ENCODE measurements around the gene UBE2G2.

UBE2G2 gene

DNA sequence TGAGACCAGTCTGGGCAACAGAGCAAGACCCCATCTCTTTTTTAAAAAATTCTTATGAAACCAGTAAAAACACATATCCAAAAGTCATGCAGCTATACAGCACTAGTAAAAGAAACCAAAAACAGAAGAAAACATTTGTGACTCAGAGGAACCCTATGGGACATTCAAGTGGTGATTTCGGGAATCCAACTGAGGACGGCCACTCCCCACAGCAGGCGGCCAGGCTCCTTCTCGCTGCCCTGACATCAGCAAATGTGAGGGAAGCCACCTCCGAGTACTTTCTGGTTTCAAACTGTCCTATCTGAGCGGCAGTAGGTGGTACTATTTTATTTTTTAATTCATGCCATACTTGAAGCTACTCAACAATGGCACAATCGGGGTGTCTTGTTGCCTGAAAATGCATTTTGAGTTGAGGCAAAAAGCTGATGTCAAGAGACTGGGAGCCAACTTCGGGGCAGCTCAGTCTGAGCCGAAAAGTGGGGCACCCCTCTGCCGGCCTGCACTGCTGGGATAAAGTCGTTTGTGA is 12.9 kb upstream of the UBE2G2 start:
- TF ChIP-seq CTCF (IDR thresholded peaks at IDR 0.05; ENCODE audit: control insufficient read depth, insufficient read depth, low read depth, low read length, missing control alignments) = no peak
- no peak for DNase-seq (ENCODE audit: low read depth)
- no peak overlapping the region for H3K4me3 ChIP-seq (ENCODE audit: control insufficient read depth, low read depth, low read length)

DNA sequence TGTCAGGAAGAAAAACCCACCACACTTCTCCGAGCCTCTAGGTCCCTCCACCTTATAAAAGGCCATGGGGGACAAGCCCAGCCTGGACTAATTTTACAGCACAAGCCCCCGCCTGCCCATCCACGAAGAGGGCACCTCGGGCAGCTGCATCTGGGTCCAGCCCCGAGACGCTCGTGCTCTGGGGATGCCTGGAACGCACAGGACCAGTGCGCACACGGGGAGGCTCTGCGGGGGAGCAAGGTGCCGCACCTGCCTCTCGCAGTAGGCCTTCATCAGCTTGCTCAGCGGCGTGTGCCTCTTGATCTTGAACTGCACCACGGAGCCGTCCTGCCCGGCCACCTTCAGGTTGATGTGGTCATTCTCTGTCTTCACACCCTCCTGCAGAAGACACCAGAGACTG is 12.1 kb upstream of the UBE2G2 start:
- H3K4me3 ChIP-seq (ENCODE audit: control insufficient read depth, low read depth, low read length) = no peak overlapping the region
- no peak for TF ChIP-seq CTCF (IDR thresholded peaks at IDR 0.05; ENCODE audit: control insufficient read depth, insufficient read depth, low read depth, low read length, missing control alignments)
- DNase-seq (ENCODE audit: low read depth) = no peak

DNA sequence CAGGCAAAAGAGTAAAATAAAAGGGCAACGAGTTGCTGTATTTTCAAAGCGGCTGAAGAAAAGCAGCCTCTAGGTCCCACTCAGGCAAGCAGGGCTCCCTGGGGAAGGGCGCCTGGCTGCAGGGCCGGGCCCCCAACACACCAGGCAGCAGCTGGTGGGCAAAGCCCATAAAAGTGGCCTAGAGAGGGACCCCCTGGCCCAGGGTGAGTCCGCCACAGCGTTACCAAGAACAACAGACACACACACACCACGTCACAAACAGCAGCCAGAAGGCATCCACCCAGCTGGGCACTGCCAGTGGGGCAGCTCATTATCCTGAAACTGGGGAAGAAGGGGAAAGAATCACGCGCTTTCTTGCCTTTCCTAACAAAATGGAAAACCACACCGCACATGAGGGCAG is 11.5 kb upstream of the UBE2G2 start:
- no peak for TF ChIP-seq CTCF (IDR thresholded peaks at IDR 0.05; ENCODE audit: control insufficient read depth, insufficient read depth, low read depth, low read length, missing control alignments)
- DNase-seq (ENCODE audit: low read depth) = no peak
- no peak overlapping the region for H3K4me3 ChIP-seq (ENCODE audit: control insufficient read depth, low read depth, low read length)

DNA sequence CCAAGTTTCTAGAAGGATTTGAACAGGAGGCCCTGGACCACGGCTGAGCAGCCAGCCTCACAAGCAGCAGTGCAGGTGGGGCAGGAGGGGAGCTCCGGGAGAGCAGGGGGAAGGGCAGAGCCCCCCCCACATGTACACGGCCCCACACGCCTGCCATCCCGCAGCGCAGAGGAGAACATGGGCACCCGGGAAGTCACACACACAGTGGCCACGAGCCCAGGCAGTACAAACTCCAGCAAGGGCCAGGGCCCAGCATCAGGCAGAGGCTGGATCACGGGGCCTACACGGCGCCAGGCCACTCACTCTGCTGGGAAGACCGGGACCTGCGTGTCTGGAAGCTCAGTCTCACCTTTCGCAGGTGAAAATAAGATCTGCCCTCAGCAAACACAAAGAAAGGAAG is 11.0 kb upstream of the UBE2G2 start:
- TF ChIP-seq CTCF (IDR thresholded peaks at IDR 0.05; ENCODE audit: control insufficient read depth, insufficient read depth, low read depth, low read length, missing control alignments) = no peak
- H3K4me3 ChIP-seq (ENCODE audit: control insufficient read depth, low read depth, low read length) = no peak overlapping the region
- DNase-seq (ENCODE audit: low read depth) = no peak

DNA sequence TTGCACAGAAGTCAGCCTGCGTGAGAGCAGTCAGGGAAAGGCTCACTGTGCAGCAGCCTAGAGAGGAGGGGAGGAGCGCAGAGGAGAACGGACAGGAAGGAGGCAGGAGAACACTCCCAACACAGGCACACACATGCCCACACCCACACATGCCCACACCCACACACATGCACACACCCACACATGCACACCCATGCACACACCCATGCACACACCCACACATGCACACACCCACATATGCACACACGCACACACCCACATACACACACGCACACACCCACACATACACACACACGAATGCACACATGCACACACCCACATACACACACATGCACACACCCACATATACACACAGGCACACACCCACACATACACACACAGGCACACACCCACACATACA is 9.2 kb upstream of the UBE2G2 start:
- no peak overlapping the region for H3K4me3 ChIP-seq (ENCODE audit: control insufficient read depth, low read depth, low read length)
- TF ChIP-seq CTCF (IDR thresholded peaks at IDR 0.05; ENCODE audit: control insufficient read depth, insufficient read depth, low read depth, low read length, missing control alignments) = no peak
- DNase-seq (ENCODE audit: low read depth) = no peak

DNA sequence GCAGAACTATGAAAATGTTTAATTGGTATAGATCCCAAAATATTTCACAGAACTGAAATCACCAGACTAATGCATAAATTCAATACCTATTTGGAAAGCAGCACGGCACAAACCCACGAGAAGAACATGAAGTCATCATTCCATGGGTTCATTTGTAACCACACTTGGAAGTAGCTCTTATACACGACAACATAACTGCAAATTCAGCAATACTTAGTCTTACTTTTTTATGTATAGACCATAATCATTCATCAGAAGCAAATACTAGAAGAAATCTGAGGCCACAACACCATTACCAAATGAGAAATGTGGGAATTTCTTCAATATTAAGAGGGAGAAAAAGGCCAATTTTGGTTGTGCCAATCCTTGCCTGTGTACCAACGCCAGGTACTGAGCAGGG is 4.2 kb upstream of the UBE2G2 start:
- TF ChIP-seq CTCF (IDR thresholded peaks at IDR 0.05; ENCODE audit: control insufficient read depth, insufficient read depth, low read depth, low read length, missing control alignments) = no peak
- no peak for DNase-seq (ENCODE audit: low read depth)
- H3K4me3 ChIP-seq (ENCODE audit: control insufficient read depth, low read depth, low read length) = no peak overlapping the region

DNA sequence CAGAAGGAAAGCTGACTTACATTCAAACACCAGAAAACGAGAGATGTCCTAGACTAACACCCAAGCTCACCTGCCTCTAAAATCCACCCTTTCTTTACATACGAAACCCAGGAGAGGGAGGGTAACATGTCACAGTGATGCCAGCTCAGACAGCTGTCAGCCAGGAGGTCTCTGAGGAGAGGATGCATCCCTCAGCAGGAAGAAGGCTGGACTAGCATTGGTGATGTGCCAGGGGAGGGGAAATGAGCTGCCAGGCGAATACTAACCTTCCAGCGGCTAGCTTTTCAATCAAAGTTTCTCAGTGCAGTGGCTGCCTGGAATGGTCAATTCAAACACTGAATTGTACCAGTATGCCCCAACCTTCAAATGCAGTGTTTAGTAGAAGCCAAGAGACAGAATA is 3.6 kb upstream of the UBE2G2 start:
- DNase-seq (ENCODE audit: low read depth) = no peak
- no peak for TF ChIP-seq CTCF (IDR thresholded peaks at IDR 0.05; ENCODE audit: control insufficient read depth, insufficient read depth, low read depth, low read length, missing control alignments)
- no peak overlapping the region for H3K4me3 ChIP-seq (ENCODE audit: control insufficient read depth, low read depth, low read length)

Data from AG09309 (cell line).